Astrocyte of the spinal cord (primary cell): Measurements from ENCODE around the gene MEPE.

Source experiments
- DNase-seq: peaks from one replicate; pipeline ENCODE4 v3.0.0; 2011; ENCODE audit warnings: low read depth, low spot score
- H3K4me3 ChIP-seq: 2 replicates; pipeline ENCODE4 v1.5.1; 2011; ENCODE audit warnings: low read depth, mild to moderate bottlenecking, low read length, moderate library complexity
- CTCF ChIP-seq: IDR thresholded peaks from 2 replicates; pipeline ENCODE4 v1.5.1; 2012; ENCODE audit warnings: low read depth, mild to moderate bottlenecking, low read length, inconsistent platforms
- in situ Hi-C: cut with HindIII; loops from 2 replicates; pipeline ENCODE4 v1.10.0; 2017; ENCODE audit warnings: low sequenced_read_pairs

MEPE gene

GRCh38 chr4:87865960-87866598 lies 33.3 kb downstream of the MEPE start:
- no peak overlapping the region for H3K4me3 ChIP-seq
- in situ Hi-C loops: no loop called here
- peak; percentile 56 for DNase-seq
- no peak for TF ChIP-seq CTCF

GRCh38 chr4:87868522-87868921 lies 35.8 kb downstream of the MEPE start:
- no peak overlapping the region for H3K4me3 ChIP-seq
- no peak for TF ChIP-seq CTCF
- in situ Hi-C loops: no loop called here
- DNase-seq: no peak

GRCh38 chr4:87872028-87872427 lies 39.3 kb downstream of the MEPE start:
- no peak for DNase-seq
- TF ChIP-seq CTCF: no peak
- in situ Hi-C loops: no loop called here
- H3K4me3 ChIP-seq: no peak overlapping the region

GRCh38 chr4:87875191-87875590 lies 42.4 kb downstream of the MEPE start:
- no peak overlapping the region for H3K4me3 ChIP-seq
- in situ Hi-C loops: no loop called here
- no peak for TF ChIP-seq CTCF
- no peak for DNase-seq

GRCh38 chr4:87880106-87880505 lies 47.3 kb downstream of the MEPE start:
- no peak for TF ChIP-seq CTCF
- no peak for DNase-seq
- H3K4me3 ChIP-seq: no peak overlapping the region
- in situ Hi-C loops: no loop called here

GRCh38 chr4:87881115-87881514 lies 48.3 kb downstream of the MEPE start:
- no peak for TF ChIP-seq CTCF
- H3K4me3 ChIP-seq: no peak overlapping the region
- in situ Hi-C loops: no loop called here
- no peak for DNase-seq

GRCh38 chr4:87882321-87882720 lies 49.6 kb downstream of the MEPE start:
- no peak overlapping the region for H3K4me3 ChIP-seq
- TF ChIP-seq CTCF: no peak
- in situ Hi-C loops: no loop called here
- DNase-seq: peak; percentile 70
